GM21515 (cell line): ENCODE measurements around the gene GRK3.
"Not testable (repeated sequence)": the region's sequence is repeated elsewhere in the genome, so short reads cannot be mapped to it uniquely, and the experiment has no call there.

Source experiments
- ATAC-seq: cut with Tn5 transposase; IDR thresholded peaks from one replicate; pipeline ENCODE4 v1.9.1; 2021; ENCODE audit not compliant: unreplicated experiment

GRK3 gene

DNA sequence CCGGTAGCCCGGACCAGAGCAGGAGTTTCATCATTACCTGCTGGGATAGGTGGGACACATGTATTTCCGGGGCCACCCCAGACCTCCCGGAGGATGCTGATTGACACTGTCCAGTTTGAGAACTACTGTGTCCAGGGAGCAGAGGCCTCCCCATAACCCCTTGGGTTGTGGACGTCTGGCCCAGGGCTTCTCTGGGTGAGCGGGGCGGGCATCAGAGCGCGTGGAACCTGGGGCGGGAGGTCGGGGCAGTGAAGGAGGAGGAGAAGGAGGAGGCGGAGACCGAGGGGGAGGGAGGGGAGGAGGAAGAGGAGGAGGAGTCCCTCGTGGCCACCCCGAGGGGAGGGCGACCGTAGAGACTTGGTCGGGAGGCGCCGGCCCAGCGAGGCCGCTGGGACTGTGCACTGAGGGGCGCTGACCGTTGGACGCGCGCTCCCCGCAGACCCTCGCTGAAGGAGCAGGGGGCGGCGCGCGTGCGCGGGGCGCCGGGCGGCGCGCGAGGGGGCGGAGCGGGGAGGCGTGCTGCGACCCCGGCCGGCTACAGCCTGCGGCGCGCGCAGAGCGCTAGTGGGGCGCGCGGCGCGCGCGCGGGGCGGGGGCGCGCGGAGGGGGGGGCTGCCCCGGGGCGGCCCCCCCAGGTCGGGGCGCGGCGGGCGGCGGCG, at the start of gene GRK3:
Gene GRK3, plus strand, starts transcription at position 356 of the 659 bp plus-strand sequence. CDS start 366 bp downstream, outside the sequence.
- ATAC-seq: no peak

DNA sequence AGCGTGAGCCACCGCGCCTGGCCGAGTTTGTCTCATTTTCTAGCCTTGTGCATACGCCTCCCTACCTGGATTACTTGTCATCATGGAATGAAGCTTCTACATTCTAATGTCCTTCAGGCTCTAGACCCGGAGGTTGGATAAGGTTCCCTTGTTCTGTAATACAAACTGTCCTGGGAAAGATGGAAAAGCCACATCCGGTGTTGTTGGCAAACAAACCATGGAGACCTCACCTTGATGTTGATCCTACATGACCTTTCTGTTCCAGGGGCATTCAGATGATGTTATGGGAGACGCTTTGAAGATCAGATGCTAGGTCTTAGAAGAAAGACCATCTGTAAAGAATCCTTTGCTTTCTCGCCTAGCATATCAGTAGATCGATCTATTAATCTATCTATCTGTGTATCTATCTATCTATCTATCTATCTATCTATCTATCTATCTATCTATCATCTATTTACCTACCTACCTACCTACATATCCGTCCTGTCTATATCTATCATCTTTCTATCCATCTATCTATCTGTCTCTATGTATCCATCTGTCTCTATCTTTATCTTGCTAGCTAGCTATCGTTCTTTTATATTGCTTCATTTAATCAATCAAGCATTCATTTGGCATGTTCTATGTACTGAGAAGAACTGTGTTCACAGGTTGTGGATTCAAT, 46.3 kb upstream of the GRK3 start:
- no peak for ATAC-seq

DNA sequence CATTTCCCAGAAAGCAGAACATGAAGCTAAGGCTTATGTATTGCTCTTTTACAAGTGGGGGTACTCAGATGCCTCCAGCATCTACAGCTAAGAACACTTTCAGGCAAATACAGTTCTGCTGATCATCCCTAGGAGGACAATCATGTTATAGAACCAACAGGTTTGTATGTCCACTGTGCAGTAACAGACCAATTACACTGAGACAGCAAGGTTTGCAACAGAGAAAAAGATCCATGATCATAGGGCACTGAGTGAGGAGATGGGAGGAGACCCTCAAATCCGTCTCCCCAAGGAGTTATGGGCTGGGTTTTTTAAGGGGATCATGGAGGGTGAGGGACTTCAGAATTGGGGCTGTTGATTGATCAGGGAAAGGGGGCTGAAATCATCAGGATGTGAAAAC, 39.1 kb upstream of the GRK3 start:
- no peak for ATAC-seq

DNA sequence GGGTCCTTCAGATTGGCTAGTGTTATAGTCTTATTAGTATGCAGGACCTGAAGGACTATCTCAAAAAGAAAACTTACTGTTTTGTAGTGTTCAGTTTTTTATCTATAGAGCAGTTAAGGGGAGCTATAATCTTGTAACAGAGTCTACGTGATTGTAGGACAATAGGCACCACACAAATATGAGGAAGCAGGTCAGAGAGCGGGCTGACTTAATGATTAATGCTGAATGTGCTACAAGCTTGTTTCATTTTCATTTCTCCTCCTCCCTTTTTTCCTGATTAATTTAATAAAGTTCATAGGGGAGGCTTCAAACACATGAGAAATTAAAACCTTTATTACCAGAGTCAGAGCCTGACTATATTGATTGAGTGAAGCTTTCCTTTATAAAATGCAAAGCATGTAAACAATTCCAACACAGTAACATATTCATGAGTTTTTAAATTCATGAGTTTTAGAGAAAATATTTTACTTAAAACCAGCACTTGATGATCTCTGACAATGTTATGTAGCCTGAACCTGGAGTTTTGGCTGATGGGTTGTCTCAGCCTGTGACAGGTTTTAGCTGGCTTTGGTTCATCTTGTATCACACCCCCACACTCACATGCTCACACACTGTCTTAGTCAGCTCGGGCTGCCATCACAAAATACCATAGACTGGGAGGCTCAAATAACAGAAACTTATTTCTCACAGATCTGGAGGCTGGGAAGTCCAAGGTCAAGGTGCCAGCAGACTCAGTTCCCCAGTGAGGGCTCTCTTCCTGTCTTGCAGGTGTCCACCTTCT, 38.5 kb upstream of the GRK3 start:
- ATAC-seq: not testable (repeated sequence)

DNA sequence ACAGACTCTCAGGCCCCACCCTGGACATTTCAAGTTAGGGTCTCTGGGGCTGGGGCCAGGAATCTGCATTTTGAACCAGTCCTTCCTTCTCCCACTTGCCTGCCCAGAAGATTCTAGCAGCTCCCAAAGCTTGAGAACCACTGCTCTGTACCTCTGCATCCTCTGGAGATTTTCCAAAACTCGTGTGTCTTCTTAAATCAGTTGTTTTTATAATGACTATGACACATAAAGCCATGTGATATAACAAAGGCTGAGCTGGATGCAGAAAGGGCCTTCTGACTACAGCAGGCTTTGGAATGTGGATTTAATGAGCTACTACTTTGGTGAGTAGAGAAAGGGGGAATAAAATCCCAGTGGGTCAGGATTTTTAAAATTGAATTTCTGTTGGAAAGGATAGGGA, 37.5 kb upstream of the GRK3 start:
- ATAC-seq: not testable (repeated sequence)

DNA sequence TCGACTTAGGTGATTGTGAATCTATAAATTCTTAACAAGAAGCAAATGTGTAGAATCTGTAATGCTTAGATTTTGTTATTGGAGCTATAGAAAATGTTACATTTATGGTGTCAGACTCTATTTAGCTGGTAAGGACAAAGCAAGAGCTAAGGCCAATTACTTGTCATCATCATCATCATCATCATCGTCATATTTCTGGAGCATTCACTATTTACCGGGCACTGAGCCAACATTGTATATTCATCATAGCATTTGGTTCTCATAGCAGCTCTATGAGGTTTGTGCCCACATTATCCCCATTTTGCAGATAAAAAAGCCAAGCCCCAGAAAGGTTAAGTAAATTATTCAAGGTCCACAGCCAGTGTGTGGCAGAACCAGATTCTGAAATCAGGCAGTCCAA, 36.4 kb upstream of the GRK3 start:
- not testable (repeated sequence) for ATAC-seq

DNA sequence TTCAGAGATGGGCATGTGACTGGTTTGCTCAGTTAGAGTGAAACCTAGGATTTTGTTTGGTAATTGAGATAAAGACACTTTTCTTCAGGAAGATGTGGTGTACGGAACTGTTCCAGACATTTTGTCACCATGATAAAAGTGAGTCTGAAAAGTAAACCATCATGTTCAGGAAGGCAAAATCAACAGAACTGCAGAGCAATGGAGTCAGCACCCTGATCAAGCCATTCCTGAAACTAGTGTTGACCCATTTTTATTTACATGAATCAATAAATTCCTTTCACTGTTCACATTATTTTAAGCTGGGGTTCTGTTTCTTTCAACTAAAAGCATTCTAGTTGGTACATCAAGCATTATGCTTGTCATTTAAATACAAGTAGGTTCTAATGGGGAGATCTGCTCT, 35.4 kb upstream of the GRK3 start:
- not testable (repeated sequence) for ATAC-seq

DNA sequence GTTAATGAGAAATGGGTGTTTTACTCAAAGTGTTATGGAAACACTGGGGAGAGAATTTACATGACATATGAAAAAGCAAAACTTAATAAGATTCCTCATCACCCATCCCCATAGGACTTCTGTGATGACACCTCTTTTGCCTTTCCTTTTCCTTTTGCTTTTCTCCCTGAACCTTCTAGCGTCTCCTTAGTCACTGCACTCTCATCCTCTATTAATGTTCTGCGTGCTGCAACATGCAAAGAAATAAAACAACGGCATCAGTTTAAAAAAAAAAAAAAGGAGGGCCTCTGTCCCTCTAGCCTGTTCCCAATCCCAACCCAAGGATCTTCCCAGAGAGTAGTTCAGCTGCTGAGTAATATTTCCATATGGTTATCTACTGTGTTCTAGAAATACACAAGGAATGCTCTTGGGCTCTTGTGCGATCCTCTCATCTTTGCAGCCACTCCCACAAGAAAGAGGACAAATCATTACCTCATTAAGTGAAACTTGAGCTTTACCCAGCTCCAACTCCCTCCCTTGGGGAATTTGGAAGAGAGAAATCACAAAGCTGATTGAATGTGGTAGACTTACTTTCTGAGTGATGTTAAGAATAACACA, 34.8 kb upstream of the GRK3 start:
- ATAC-seq: not testable (repeated sequence)

DNA sequence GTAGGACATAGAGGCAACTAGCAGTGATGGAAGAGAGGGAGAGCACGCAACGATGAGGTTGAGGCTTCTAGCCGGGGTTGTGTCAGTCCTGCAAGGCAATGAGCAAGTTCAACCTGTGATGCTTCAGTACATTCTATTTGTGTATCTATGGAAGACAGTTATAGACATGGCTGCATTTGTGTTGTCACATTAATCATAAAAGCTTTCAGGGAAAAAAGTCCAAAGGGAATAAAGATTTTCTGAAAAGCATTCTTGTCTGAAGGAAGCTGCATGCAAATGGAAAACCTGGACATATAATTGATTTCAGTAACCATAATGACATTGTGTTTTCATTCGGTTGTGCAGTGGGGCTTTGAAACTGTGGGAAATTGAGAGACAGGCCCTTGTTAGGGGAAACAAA, 32.8 kb upstream of the GRK3 start:
- not testable (repeated sequence) for ATAC-seq

DNA sequence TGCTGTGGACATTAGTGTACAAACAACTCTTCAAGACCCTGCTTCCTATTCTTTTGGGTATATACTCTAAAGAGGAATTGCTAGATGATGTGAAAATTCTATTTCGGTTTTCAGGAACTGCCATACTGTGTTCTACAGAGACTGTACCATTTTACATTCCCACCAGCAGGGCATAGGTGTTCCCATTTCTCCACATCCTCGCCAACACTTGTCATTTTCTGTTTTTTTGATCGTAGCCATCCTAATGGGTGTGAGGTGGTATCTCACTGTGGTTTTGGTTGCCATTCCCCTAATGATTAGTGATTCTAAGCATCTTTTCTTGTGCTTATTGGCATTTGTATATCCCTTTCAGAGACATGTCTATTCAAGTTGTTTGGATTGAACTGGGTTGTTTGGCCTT, 29.8 kb upstream of the GRK3 start:
- no peak for ATAC-seq

DNA sequence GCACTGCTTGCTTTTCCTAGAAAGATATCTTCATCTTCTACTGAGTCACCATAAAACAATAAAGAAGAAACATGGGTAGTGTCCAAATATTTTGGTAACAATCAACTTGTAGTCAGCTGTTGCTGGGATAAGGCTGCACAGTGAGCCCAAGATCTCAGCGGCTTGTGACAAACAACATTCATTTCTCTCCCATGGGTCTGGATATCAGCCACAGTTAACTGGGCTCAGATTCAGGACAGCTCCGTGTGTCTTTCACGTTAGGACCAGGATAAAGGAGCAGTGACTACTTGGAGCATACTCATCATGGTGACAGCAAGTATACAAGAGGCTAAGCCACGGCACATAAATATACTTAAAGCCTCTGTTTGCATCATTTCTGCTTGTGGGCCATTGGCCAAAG, 27.9 kb upstream of the GRK3 start:
- no peak for ATAC-seq

DNA sequence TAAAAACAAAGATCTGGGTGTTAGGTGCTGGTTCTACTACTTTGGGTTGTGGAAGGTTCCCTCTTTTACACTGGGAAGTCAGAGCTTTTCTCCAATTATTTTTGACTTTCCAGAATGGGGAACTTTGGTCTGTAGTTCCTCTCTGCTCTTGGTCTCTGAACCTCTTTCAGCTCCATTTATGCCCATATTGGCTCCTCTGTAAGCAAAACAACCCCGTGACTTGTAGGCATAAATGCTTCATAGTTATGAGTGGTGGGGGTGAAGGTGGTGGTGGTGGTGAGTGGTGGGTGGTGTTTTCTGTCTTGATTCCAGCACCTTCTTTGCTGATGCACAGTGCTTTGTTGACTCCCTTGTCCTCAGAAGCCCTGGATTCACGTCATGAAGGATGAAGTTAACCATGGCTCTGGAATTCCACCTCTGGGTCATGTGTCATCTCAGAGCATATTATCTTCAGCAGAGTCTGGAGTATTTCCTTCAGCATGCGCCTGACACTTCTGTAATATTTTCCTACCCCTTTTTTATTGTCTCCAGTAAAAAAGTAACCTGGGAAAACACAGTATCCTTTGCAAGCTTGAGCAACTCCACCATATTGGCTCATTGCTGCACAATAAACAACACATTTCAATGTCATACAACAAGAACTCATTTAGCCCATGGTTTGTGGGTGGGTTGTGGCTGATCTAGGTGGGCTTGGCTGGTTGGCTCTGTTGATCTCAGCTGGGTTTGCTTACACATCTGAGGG, 24.1 kb upstream of the GRK3 start:
- no peak for ATAC-seq

DNA sequence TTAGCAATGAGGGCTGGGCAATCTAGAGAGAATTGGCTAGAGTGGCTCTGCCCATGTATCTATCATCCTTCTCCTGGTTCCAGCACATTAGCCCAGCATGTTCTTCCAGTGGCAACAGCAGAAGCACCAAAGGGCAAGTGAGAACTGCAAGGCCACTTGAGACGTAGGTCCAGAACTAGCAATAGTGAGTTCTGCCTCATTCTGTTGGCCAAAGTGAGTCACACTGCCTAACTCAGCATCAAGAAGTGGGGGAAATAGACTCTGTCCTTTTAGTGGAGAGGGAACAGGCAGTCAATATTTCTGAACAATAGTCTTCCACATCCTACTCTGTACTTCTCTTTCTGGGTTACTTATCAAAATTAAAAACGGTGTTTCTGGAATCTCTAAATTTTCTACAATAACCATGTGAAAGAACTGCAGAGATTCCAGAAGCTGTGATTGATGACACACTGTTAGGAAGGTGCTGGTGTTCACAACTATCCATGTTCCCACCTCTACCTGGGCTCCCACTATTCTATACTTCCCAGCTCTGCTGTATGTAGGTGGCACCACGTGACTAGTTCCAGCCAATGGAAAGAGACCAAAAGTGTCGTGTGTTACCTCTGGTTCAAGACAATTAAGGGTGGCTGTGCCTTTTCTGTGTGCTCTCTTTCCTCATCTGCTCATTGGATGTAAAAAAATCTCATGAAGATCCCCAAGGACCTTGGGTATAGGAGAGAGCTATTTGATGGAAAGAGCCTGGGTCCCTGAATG, 23.4 kb upstream of the GRK3 start:
- ATAC-seq: no peak

DNA sequence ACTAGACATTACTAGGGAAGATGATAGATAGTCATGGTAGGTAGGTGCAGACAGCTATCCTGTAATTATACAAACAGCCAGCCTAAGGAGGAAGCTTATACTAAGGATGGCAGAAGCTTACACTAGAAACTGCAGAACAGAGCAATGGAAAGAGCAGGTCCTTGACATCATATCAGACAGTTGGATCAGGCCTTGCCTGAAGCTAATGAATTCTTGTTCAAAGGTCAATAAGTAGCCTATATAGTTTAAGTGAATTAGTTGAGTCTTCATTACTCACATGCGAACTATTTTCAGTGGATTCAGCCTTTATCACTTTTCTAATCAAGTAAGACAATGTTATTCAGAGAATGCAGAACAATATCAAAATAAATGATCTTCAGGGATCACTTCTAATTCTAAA, 22.3 kb upstream of the GRK3 start:
- no peak for ATAC-seq

DNA sequence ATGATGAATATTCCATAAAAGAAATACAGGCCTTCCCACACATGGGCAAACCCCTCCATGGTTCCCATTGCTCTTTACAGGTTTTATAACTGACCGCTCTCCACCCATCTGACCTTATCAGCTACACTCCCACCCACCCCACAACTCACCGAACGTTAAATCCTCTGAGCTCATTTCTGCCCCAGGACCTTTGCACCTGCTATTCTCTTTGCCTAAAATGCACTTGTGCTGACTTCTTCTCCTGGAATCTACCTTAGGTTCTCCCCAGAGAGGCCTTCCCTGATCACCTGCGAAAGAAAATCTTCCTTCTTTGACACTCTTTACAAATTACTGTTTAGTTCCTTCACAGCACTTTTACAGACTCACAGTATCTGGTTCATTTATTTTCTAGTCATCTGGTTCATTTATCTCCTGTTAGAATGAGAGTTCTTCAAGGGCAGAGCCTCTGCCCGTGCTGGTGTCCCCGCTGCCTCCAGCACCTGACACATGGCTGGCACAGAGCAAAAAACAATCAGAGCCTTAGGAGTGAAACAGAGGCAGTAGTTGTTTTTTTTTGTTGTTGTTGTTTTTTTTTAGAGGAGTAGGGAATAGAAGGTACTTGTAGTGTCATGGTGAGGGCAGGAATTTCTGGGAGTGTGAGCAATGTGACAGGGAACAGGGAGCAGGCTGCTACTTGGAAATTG, 21.6 kb upstream of the GRK3 start:
- no peak for ATAC-seq

DNA sequence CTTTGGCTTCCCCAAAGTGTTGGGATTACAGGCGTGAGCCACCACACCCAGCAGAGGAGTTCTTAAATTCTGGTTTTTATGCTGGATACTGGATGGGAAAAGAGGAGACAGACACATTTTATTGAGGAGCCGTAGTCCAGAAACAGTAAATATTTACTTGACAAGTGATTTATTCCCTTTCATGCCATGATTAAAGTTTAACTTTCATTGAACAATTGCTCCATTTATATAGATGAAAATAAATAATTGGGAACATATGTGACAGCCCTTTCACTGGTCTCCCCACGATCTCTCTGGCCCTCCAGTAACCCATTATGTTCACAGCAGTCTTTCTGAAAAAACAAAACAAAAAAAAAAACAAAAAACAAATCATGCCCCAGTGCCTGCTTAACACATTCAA, 19.3 kb upstream of the GRK3 start:
- no peak for ATAC-seq

DNA sequence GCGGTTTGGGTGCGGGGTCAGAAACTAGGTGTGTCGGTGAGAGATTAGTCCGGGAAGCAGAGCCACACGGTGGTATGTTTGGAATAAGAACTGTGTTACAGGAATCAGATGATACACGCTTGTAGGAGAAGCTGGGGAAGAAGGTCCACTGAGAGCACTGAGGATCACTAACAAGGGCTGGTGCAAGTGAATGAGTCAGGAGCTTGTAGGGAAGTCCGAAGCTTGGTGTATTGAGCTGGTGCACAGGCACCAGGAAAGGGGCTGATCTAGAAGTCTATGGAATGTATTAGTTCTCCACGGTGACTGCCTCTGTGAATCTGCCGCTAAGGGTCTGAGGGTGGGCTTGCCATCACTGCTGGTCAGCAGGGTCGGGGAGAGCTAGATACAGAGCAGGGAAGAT, 18.8 kb upstream of the GRK3 start:
- ATAC-seq: no peak

DNA sequence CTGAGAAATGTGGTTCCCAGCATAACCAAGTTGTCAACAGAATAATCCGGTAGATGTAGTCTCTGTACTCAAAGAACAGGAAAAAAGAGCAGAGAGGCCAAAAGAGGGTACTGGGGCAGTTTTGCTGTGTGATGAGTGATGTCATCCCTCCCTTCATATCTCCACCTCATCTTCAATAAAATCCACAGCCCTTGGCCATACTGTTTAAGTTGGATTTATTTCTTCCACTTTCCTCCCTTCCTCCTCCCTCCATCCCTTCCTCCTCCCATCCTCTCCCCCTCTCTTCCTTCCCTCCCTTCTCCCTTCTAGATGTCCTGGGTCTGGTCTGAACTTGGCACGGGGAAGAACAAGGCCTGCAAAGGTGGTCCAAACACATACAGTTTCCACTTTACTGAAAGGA, 18.2 kb upstream of the GRK3 start:
- ATAC-seq: no peak

DNA sequence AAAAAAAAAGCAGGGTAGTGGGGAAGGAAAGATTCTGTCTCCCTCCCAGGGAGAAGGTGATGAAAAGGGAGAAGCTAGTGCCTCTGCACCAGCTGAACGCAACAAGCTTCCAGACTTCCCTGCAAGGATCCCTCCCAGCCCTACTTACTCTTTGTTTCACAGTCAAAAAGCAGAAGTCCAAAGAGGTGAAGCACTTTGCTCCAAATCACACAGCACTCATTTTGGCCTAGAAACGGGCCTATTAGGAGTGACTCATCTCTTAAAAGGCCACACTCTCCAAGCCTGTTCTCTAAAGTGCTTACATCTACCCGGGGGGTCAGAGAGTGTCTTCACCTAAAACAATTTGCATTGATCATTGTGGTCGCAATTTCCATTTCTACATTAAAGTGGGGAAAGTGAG, 17.7 kb upstream of the GRK3 start:
- no peak for ATAC-seq
